GM21825 (cell line): ENCODE results near the gene KLF14.
"Not testable (repeated sequence)": the region's sequence is repeated elsewhere in the genome, so short reads cannot be mapped to it uniquely, and the experiment has no call there.

Experiments used
- ATAC-seq: cut with Tn5 transposase; IDR thresholded peaks from one replicate; pipeline ENCODE4 v1.9.1; 2021; ENCODE audit warnings: mild to moderate bottlenecking, moderate library complexity; ENCODE audit not compliant: unreplicated experiment

The KLF14 gene

GRCh38 chr7:130719541-130719940, 14.5 kb downstream of the KLF14 start:
- no peak for ATAC-seq

- no peak for ATAC-seq
Observed at GRCh38 chr7:130712416-130712815, 21.6 kb downstream of the KLF14 start.

- ATAC-seq, result no peak
Observed at GRCh38 chr7:130708766-130709165, 25.2 kb downstream of the KLF14 start.

- ATAC-seq, result no peak
Observed at GRCh38 chr7:130708001-130708400, 26.0 kb downstream of the KLF14 start.

- ATAC-seq, result no peak
Observed at GRCh38 chr7:130703851-130704250, 30.2 kb downstream of the KLF14 start.

GRCh38 chr7:130701650-130702049, 32.4 kb downstream of the KLF14 start:
- ATAC-seq, result no peak

GRCh38 chr7:130700760-130701159, 33.2 kb downstream of the KLF14 start:
- no peak for ATAC-seq

- ATAC-seq, result no peak
Observed at GRCh38 chr7:130699686-130700085, 34.3 kb downstream of the KLF14 start.

- no peak for ATAC-seq
Observed at GRCh38 chr7:130697820-130698219, 36.2 kb downstream of the KLF14 start.

GRCh38 chr7:130695840-130696239, 38.2 kb downstream of the KLF14 start:
- no peak for ATAC-seq

GRCh38 chr7:130692396-130692795, 41.6 kb downstream of the KLF14 start:
- ATAC-seq, result not testable (repeated sequence)

- ATAC-seq, result no peak
Observed at GRCh38 chr7:130689683-130690082, 44.3 kb downstream of the KLF14 start.

GRCh38 chr7:130683026-130683425, 51.0 kb downstream of the KLF14 start:
- ATAC-seq, result no peak
